ENCODE results near the gene XAB2.

DNA sequence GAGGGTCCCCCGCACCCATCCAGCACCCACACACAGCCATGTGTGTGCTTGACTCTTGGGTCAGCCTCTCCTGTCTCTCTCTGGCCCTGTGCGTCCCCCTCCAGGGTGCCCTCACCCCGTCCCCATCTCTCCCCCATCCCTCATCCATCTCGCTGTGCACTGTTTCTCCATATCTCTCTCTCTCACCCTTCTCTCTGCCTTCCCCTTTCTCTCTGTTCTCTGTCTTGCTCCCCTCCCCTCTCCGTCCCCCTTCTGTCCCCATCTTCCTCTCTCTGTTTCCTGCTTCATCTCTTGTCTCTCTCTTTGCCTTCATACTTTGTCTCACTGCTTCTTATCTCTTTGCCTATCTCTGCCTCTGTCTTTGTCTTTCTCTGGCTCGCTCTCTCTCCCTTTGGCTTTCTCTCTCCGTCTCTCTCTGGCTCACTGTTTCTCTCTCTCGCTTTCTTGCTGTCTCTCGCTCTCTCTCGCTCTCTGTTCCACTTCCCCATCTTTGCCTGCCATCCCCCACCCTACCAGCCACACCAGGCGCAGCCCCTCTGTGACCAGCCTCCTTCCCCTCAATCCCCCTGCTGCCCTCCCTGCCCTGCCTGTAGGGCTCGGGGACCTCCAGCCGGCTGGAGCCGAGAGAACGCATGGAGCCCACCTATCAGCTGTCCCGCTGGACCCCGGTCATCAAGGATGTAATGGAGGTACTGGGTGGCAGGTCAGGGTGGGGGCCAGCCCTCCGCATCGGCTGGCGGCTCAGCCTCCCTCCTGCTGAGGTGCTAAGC, 16.5 kb upstream of the XAB2 start:
- TF ChIP-seq, protein P1, sequence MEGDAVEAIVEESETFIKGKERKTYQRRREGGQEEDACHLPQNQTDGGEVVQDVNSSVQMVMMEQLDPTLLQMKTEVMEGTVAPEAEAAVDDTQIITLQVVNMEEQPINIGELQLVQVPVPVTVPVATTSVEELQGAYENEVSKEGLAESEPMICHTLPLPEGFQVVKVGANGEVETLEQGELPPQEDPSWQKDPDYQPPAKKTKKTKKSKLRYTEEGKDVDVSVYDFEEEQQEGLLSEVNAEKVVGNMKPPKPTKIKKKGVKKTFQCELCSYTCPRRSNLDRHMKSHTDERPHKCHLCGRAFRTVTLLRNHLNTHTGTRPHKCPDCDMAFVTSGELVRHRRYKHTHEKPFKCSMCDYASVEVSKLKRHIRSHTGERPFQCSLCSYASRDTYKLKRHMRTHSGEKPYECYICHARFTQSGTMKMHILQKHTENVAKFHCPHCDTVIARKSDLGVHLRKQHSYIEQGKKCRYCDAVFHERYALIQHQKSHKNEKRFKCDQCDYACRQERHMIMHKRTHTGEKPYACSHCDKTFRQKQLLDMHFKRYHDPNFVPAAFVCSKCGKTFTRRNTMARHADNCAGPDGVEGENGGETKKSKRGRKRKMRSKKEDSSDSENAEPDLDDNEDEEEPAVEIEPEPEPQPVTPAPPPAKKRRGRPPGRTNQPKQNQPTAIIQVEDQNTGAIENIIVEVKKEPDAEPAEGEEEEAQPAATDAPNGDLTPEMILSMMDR (IDR thresholded peaks at IDR 0.05), result no peak
- no peak for TF ChIP-seq POLR2A (IDR thresholded peaks at IDR 0.05)
